Trophoblast cell (in vitro differentiated cells and primary cell): ENCODE results near the gene NCAM1.

ENCODE experiments used
- DNase-seq, 2 donors: peaks; one replicate each; pipeline ENCODE4 v3.0.0-alpha.2; 2016
- H2AFZ ChIP-seq: 2 replicates; pipeline ENCODE4 v1.6.1; 2013; ENCODE audit warnings: low read length, moderate library complexity, mild to moderate bottlenecking; ENCODE audit not compliant: insufficient read depth, poor library complexity
- H2AK5ac ChIP-seq: 2 replicates; pipeline ENCODE4 v1.6.1; 2013; ENCODE audit warnings: mild to moderate bottlenecking, low read length
- H2BK120ac ChIP-seq: 2 replicates; pipeline ENCODE4 v1.6.1; 2013; ENCODE audit warnings: low read length, mild to moderate bottlenecking, moderate library complexity; ENCODE audit not compliant: insufficient read depth, poor library complexity
- H2BK12ac ChIP-seq: 2 replicates; pipeline ENCODE4 v1.6.1; 2013; ENCODE audit warnings: mild to moderate bottlenecking, low read length, moderate library complexity
- H2BK5ac ChIP-seq: 2 replicates; pipeline ENCODE4 v1.6.1; 2013; ENCODE audit warnings: low read length, low read depth, moderate library complexity, mild to moderate bottlenecking; ENCODE audit not compliant: poor library complexity
- H3K14ac ChIP-seq: 2 replicates; pipeline ENCODE4 v1.6.1; 2013; ENCODE audit warnings: mild to moderate bottlenecking, low read length
- H3K18ac ChIP-seq: 2 replicates; pipeline ENCODE4 v1.6.1; 2013; ENCODE audit warnings: mild to moderate bottlenecking, low read length
- H3K23ac ChIP-seq: 2 replicates; pipeline ENCODE4 v1.6.1; 2013; ENCODE audit warnings: low read length
- H3K27ac ChIP-seq: 2 replicates; pipeline ENCODE4 v1.5.1; 2013; ENCODE audit warnings: low read depth, mild to moderate bottlenecking, inconsistent platforms, low read length, moderate library complexity
- H3K27me3 ChIP-seq: 2 replicates; pipeline ENCODE4 v1.6.1; 2013; ENCODE audit warnings: inconsistent platforms, mild to moderate bottlenecking, low read length, moderate library complexity; ENCODE audit not compliant: insufficient read depth
- H3K36me3 ChIP-seq, 2 experiments: 1 replicate in 1 of 2; 2 replicates in 1 of 2; pipeline ENCODE4 v1.6.1; 2013; ENCODE audit warnings: low read length in 2 of 2, mild to moderate bottlenecking in 2 of 2, moderate library complexity in 1 of 2; ENCODE audit not compliant: insufficient read depth in 2 of 2, control insufficient read depth in 1 of 2
- H3K4ac ChIP-seq: 2 replicates; pipeline ENCODE4 v1.6.1; 2013; ENCODE audit warnings: low read depth, mild to moderate bottlenecking, low read length, moderate library complexity
- H3K4me1 ChIP-seq, 2 experiments: 1 replicate in 1 of 2; 2 replicates in 1 of 2; pipeline ENCODE4 v1.6.1; 2013; ENCODE audit warnings: low read length in 2 of 2, mild to moderate bottlenecking in 2 of 2, moderate library complexity in 1 of 2; ENCODE audit not compliant: insufficient read depth in 2 of 2, control insufficient read depth in 1 of 2
- H3K4me2 ChIP-seq: 2 replicates; pipeline ENCODE4 v1.6.1; 2013; ENCODE audit warnings: inconsistent platforms, mild to moderate bottlenecking, low read length, moderate library complexity
- H3K4me3 ChIP-seq: 2 replicates; pipeline ENCODE4 v1.5.1; 2013; ENCODE audit warnings: mild to moderate bottlenecking, low read depth, low read length, inconsistent platforms
- H3K79me1 ChIP-seq: one replicate; pipeline ENCODE4 v1.6.1; 2013; ENCODE audit warnings: low read length
- H3K79me2 ChIP-seq: 2 replicates; pipeline ENCODE4 v1.6.1; 2013; ENCODE audit warnings: low read length, mild to moderate bottlenecking; ENCODE audit not compliant: control insufficient read depth, insufficient read depth, poor library complexity
- H3K9ac ChIP-seq: 2 replicates; pipeline ENCODE4 v1.6.1; 2013; ENCODE audit warnings: mild to moderate bottlenecking, low read length
- H3K9me3 ChIP-seq: 2 replicates; pipeline ENCODE4 v1.6.1; 2013; ENCODE audit warnings: low read depth, mild to moderate bottlenecking, control low read depth, inconsistent platforms, low read length; ENCODE audit not compliant: insufficient read depth
- H4K12ac ChIP-seq: 2 replicates; pipeline ENCODE4 v1.6.1; 2013; ENCODE audit warnings: low read depth, mild to moderate bottlenecking, low read length, moderate library complexity
- H4K8ac ChIP-seq: 2 replicates; pipeline ENCODE4 v1.6.1; 2013; ENCODE audit warnings: low read depth, mild to moderate bottlenecking, low read length, moderate library complexity
- H4K91ac ChIP-seq: one replicate; pipeline ENCODE4 v1.6.1; 2013; ENCODE audit warnings: low read depth, mild to moderate bottlenecking, low read length, moderate library complexity
- WGBS: extraction: QIAGEN DNeasy Blood & Tissue Kit; methylation state at CpG from one replicate; pipeline ENCODE4 v1.1.7; 2013; ENCODE audit warnings: missing lambda C conversion rate; ENCODE audit not compliant: insufficient read length, insufficient coverage; ENCODE audit errors: extremely low coverage; 5-methylcytosine and 5-hydroxymethylcytosine counted together

NCAM1 gene

GRCh38 chr11:113305440-113306336, 344.5 kb downstream of the NCAM1 start:
- no peak overlapping the region for H2AK5ac ChIP-seq
- no peaks in the 10 kb centered on the region for H3K79me1 ChIP-seq
- H3K79me2 ChIP-seq: no peaks in the 10 kb centered on the region
- no peak overlapping the region for H3K9ac ChIP-seq
- H4K12ac ChIP-seq: no peak overlapping the region
- no peak overlapping the region for H4K91ac ChIP-seq
- no peak overlapping the region for H3K4ac ChIP-seq
- H3K14ac ChIP-seq: no peak overlapping the region
- no peak overlapping the region for H3K18ac ChIP-seq
- no peak overlapping the region for H2BK120ac ChIP-seq
- no CpG with 5 or more reads among the region's 12 CpGs for WGBS
- H3K36me3 ChIP-seq: no peaks in the 10 kb centered on the region
- peak; percentile 49 to 81 for DNase-seq
- no peak overlapping the region for H2AFZ ChIP-seq
- no peak overlapping the region for H3K23ac ChIP-seq
- H4K8ac ChIP-seq: no peak overlapping the region
- H3K4me1 ChIP-seq: no peaks in the 10 kb centered on the region
- H3K9me3 ChIP-seq: no peaks in the 10 kb centered on the region
- H3K27ac ChIP-seq: no peak overlapping the region
- no peaks in the 10 kb centered on the region for H3K27me3 ChIP-seq
- H3K4me3 ChIP-seq: no peak overlapping the region
- H2BK12ac ChIP-seq: no peak overlapping the region
- H2BK5ac ChIP-seq: no peak overlapping the region
- H3K4me2 ChIP-seq: no peak overlapping the region

- Histone ChIP-seq H3K79me1 (no peaks in the 10 kb centered on the region), H4K12ac (no peak overlapping the region), H2BK120ac (no peak overlapping the region), H4K91ac (no peak overlapping the region), H3K9me3 (no peaks in the 10 kb centered on the region), H3K23ac (no peak overlapping the region), H3K4me1 (no peaks in the 10 kb centered on the region), H3K9ac (no peak overlapping the region), H2BK5ac (no peak overlapping the region), H4K8ac (no peak overlapping the region), H3K4me2 (no peak overlapping the region), H2BK12ac (no peak overlapping the region), H3K4ac (no peak overlapping the region), H3K27me3 (no peaks in the 10 kb centered on the region), H2AFZ (no peak overlapping the region), H3K14ac (no peak overlapping the region), H3K18ac (no peak overlapping the region), H3K4me3 (no peak overlapping the region), H2AK5ac (no peak overlapping the region), H3K36me3 (no peaks in the 10 kb centered on the region), H3K79me2 (no peaks in the 10 kb centered on the region), H3K27ac (no peak overlapping the region)
- DNase-seq: no peak
- WGBS: no CpG with 5 or more reads among the region's 2 CpGs
Observed at GRCh38 chr11:113308601-113309000, 347.4 kb downstream of the NCAM1 start.

GRCh38 chr11:113311536-113311935, 350.3 kb downstream of the NCAM1 start:
- no peak overlapping the region for H4K8ac ChIP-seq
- H2AK5ac ChIP-seq: no peak overlapping the region
- peaks cover 5% of the 10 kb centered on the region for H3K79me1 ChIP-seq
- H4K12ac ChIP-seq: no peak overlapping the region
- no peak overlapping the region for H3K14ac ChIP-seq
- H3K23ac ChIP-seq: no peak overlapping the region
- H2AFZ ChIP-seq: no peak overlapping the region
- H3K27ac ChIP-seq: no peak overlapping the region
- WGBS: no CpG with 5 or more reads among the region's 1 CpG
- no peak overlapping the region for H3K9ac ChIP-seq
- no peak overlapping the region for H2BK5ac ChIP-seq
- peaks cover 2% of the 10 kb centered on the region for H3K79me2 ChIP-seq
- no peak overlapping the region for H3K18ac ChIP-seq
- H3K27me3 ChIP-seq: no peaks in the 10 kb centered on the region
- H4K91ac ChIP-seq: no peak overlapping the region
- DNase-seq: no peak
- no peak overlapping the region for H3K4ac ChIP-seq
- peaks cover 3 to 4% of the 10 kb centered on the region in 2 experiments for H3K4me1 ChIP-seq
- H2BK12ac ChIP-seq: no peak overlapping the region
- H3K4me3 ChIP-seq: no peak overlapping the region
- H3K4me2 ChIP-seq: no peak overlapping the region
- H2BK120ac ChIP-seq: no peak overlapping the region
- no peaks in the 10 kb centered on the region for H3K36me3 ChIP-seq
- H3K9me3 ChIP-seq: no peaks in the 10 kb centered on the region

GRCh38 chr11:113313601-113314000, 352.4 kb downstream of the NCAM1 start:
- no peak overlapping the region for H4K91ac ChIP-seq
- no peak overlapping the region for H4K12ac ChIP-seq
- no peak for DNase-seq
- H3K79me1 ChIP-seq: peaks cover 5% of the 10 kb centered on the region
- WGBS: no CpG with 5 or more reads among the region's 3 CpGs
- H3K4me1 ChIP-seq: peaks cover 7 to 12% of the 10 kb centered on the region in 2 experiments
- no peak overlapping the region for H2BK120ac ChIP-seq
- H3K9ac ChIP-seq: no peak overlapping the region
- H3K79me2 ChIP-seq: peaks cover 2% of the 10 kb centered on the region
- no peak overlapping the region for H4K8ac ChIP-seq
- H3K4me2 ChIP-seq: no peak overlapping the region
- no peak overlapping the region for H2AFZ ChIP-seq
- H3K23ac ChIP-seq: no peak overlapping the region
- no peak overlapping the region for H3K4ac ChIP-seq
- H3K4me3 ChIP-seq: no peak overlapping the region
- no peak overlapping the region for H3K14ac ChIP-seq
- H2BK12ac ChIP-seq: no peak overlapping the region
- no peaks in the 10 kb centered on the region for H3K9me3 ChIP-seq
- no peak overlapping the region for H3K27ac ChIP-seq
- no peak overlapping the region for H3K18ac ChIP-seq
- H3K36me3 ChIP-seq: no peaks in the 10 kb centered on the region
- no peak overlapping the region for H2AK5ac ChIP-seq
- no peak overlapping the region for H2BK5ac ChIP-seq
- no peaks in the 10 kb centered on the region for H3K27me3 ChIP-seq
